Right lobe of liver (tissue), 6 donors: ENCODE results near the gene DHDDS. TPM values are rescaled to one million over a fixed set of nuclear protein-coding genes. Genes with fewer than 3 reads are reported as not detected.

Experiments
- ATAC-seq, 4 donors: fragments of 200-7000 bp; cut with Tn5 transposase; one replicate each; pipeline ENCODE4 v1.9.1; 2020; ENCODE audit warnings: mild to moderate bottlenecking in 4 of 4, moderate library complexity in 4 of 4
- DNase-seq, 3 donors: peaks; one replicate each; pipeline ENCODE4 v3.0.0-alpha.2; 2020
- H3K27ac ChIP-seq, 3 donors: fragments of 200-600 bp; one replicate each; pipeline ENCODE4 v1.8.0; 2022
- H3K27me3 ChIP-seq, 2 donors: fragments of 200-600 bp; one replicate each; pipeline ENCODE4 v1.8.0; 2022
- H3K36me3 ChIP-seq, 4 donors: fragments of 200-600 bp; sonication (generic) in 1 of 4; one replicate each; pipeline versions ENCODE4 v1.5.1 to v1.8.0; 2017 to 2022; ENCODE audit warnings: control low read depth in 1 of 4
- H3K4me1 ChIP-seq, 4 donors: fragments of 200-600 bp; sonication (generic) in 1 of 4; one replicate each; pipeline versions ENCODE4 v1.5.1 to v1.8.0; 2017 to 2022; ENCODE audit warnings: control low read depth in 1 of 4
- H3K4me3 ChIP-seq, 3 donors: fragments of 200-600 bp; one replicate each; pipeline ENCODE4 v1.8.0; 2022
- H3K9me3 ChIP-seq, 4 donors: fragments of 200-600 bp; sonication (generic) in 1 of 4; one replicate each; pipeline versions ENCODE4 v1.5.1 to v1.8.0; 2017 to 2022; ENCODE audit warnings: control low read depth in 1 of 4
- POLR2A ChIP-seq: fragments of 450-650 bp; IDR thresholded peaks from one replicate; pipeline ENCODE4 v1.6.1; 2017; ENCODE audit warnings: antibody characterized with exemption, mild to moderate bottlenecking
- WGBS: methylation state at CpG from one replicate; pipeline ENCODE4 v1.1.6; 2018; ENCODE audit warnings: low coverage, low lambda C conversion rate; ENCODE audit not compliant: insufficient coverage; ENCODE audit errors: missing lambda C conversion rate; 5-methylcytosine and 5-hydroxymethylcytosine counted together
- intact Hi-C, 2 donors: fragments of 100-400 bp; cut with DNase I; formaldehyde crosslinking; loops; one replicate each; pipeline versions ENCODE4 v1.11.2 to v1.14.1; 2022
- total RNA-seq, 6 experiments: library from RNA; depleted of rRNA in 2 of 6; stranded (reverse); fragments of >200 nt in 2 of 6; fragmentation: NEBNext Ultra II Directional in 3 of 6; extraction: Animal tissue kit (Norgen Biotek cat#: 25700) in 3 of 6; gene quantifications; one replicate each; pipeline versions ENCODE4 v1.1.0 to v1.2.4, GENCODE V29; 2016 to 2023
- TF ChIP-seq, protein P1 (sequence below), 4 donors: fragments of 200-600 bp in 3 of 4; fragments of 450-650 bp in 1 of 4; IDR thresholded peaks; one replicate each; pipeline versions ENCODE4 v1.5.1 to v1.8.0; 2016 to 2022; ENCODE audit warnings: antibody characterized with exemption in 4 of 4, mild to moderate bottlenecking in 2 of 4
- donor health status: DM: no; HTN: yes; CAD: no.
- donor health status: DM: no; HTN: no; CAD: no.
- donor health status: DM: no; HTN: no; CAD: no.
- donor health status: DM: no; HTN: yes; CAD: no.
- donor health status: DM: no; HTN: yes; CAD: no.

Gene DHDDS
- total RNA-seq, 6 experiments from 2014 or later = 20.0 to 48.6 (median 24.9) TPM

DNA sequence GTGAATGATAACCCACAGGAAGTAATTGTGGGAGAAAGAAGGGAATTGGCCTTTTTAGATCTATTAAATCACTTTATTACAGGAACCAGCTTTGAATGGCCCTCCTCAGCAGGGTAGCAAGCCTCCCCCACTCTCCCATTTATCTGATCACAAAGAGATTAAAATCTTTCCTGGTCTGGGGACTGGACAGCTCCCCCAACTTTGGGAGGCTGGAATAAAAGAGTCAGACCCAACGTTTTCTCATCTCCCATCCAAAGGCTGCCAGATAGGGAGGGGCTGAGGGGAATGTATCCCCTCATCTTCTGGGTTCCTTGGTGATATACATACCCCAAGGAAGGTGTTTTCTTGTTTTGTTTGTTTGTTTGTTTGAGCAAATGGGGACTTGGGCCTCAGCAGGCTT is 19.1 kb upstream of the DHDDS start:
- H3K36me3 ChIP-seq = no peaks in the 10 kb centered on the region

DNA sequence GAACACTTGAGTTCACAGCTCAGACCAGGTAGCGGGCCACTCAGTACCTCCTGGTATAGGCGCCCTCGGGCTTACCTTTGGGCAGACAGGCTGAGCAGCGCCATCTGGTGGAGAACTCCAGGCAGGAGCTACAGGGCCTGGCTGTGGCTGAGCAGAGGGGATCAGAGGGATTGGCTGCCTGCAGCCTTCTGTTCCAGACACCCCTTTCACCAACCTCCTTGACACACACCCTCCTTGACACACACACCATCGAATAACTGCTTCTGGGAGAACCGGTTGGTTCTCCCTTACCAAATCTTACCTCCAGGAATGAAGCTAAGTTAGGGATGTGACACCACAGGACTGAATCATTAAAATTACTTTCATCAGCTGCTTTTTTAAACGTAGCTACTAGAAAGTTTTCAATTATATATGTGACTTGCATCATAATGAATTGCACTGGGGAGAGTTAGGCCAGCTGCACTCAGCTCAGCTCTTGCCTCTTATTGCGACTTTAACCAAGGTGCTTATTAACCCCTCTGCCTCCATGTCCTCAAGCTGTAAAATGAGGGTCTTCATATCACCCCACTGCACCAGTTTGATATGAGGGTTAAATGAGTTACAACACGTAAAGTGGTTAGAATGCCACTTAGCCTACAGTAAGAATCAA is 14.9 kb upstream of the DHDDS start:
- peaks cover 0 to 7% of the 10 kb centered on the region in 2 donors for H3K27me3 ChIP-seq
- WGBS = 28% methylated on average over 6 of the region's 9 CpGs
- no peaks in the 10 kb centered on the region for H3K4me1 ChIP-seq
- DNase-seq = peak; percentile 81 to 83 (median 82)
- H3K36me3 ChIP-seq = no peaks in the 10 kb centered on the region
- no peak overlapping the region for H3K27ac ChIP-seq
- intact Hi-C loops = no loop called here
- TF ChIP-seq, protein P1, sequence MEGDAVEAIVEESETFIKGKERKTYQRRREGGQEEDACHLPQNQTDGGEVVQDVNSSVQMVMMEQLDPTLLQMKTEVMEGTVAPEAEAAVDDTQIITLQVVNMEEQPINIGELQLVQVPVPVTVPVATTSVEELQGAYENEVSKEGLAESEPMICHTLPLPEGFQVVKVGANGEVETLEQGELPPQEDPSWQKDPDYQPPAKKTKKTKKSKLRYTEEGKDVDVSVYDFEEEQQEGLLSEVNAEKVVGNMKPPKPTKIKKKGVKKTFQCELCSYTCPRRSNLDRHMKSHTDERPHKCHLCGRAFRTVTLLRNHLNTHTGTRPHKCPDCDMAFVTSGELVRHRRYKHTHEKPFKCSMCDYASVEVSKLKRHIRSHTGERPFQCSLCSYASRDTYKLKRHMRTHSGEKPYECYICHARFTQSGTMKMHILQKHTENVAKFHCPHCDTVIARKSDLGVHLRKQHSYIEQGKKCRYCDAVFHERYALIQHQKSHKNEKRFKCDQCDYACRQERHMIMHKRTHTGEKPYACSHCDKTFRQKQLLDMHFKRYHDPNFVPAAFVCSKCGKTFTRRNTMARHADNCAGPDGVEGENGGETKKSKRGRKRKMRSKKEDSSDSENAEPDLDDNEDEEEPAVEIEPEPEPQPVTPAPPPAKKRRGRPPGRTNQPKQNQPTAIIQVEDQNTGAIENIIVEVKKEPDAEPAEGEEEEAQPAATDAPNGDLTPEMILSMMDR (IDR thresholded peaks at IDR 0.05) = peak; percentile 60 to 92 (median 88)
- no peak for TF ChIP-seq POLR2A
- peak; percentile 96 to 97 (median 97) for ATAC-seq
- no peak overlapping the region for H3K4me3 ChIP-seq
- H3K9me3 ChIP-seq = no peaks in the 10 kb centered on the region

More for the DNA sequence above, 19.1 kb upstream of the DHDDS start:
- Histone ChIP-seq H3K4me1 (no peaks in the 10 kb centered on the region), H3K27ac (no peak overlapping the region), H3K9me3 (no peaks in the 10 kb centered on the region), H3K27me3 (peaks cover 0 to 22% of the 10 kb centered on the region in 2 donors), H3K4me3 (no peak overlapping the region)
- DNase-seq (no peak), ATAC-seq (no peak)
- TF ChIP-seq, protein P1 (IDR thresholded peaks at IDR 0.05) = no peak
- TF ChIP-seq POLR2A = no peak
- intact Hi-C loops = no loop called here
- WGBS = 0% methylated on average over 1 of the region's 1 CpG

DNA sequence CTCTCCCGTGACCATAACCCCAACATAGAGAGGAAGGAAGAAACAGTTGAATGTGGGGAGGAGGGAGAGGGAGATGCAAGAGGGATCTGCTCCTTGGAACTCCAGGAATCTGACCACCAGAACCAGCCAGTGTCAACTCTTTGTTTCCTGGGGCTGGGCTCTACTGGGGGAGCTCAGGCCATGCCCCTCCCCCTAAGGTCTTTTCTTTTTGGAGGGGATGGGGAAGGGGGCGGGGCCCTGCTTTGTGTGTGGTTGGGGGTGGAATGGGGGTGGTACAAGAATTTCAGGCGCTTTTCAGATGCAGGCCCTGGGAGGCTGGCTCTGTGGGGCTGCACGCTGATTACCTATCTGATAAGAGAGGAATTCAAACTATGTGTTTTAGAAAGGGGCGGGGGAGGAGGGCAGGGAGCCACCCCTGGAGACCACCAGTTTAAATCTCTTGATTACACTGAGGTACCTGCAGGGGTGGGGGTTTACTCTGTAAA is 13.2 kb upstream of the DHDDS start:
- no peaks in the 10 kb centered on the region for H3K9me3 ChIP-seq
- H3K27ac ChIP-seq = no peak overlapping the region
- H3K4me1 ChIP-seq = no peaks in the 10 kb centered on the region
- H3K27me3 ChIP-seq = no peaks in the 10 kb centered on the region
- no peak overlapping the region for H3K4me3 ChIP-seq
- intact Hi-C loops = no loop called here
- TF ChIP-seq, protein P1 (IDR thresholded peaks at IDR 0.05) = no peak
- TF ChIP-seq POLR2A = no peak
- 46% methylated on average over 3 of the region's 5 CpGs for WGBS
- H3K36me3 ChIP-seq = no peaks in the 10 kb centered on the region
- ATAC-seq (no peak), DNase-seq (no peak)

DNA sequence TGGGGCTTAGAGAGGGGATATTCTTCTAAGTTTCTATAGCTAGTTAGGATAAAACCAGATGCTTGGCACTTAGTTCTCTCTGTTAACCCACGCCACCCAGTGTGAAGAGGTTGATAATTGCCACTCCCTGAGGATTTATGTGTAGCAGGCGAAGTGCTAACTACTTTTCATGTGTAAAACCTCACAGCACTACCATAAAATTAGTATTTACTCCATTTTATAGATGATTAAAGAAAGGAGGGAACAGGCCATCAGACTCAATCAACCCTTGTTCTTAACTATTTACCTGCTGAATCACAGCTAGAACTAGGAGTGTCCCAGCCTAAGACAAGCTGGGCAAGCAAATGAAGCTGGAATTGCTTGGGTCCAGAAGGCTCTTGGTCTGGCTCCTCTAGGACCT is 12.6 kb upstream of the DHDDS start:
- Histone ChIP-seq H3K9me3 (no peaks in the 10 kb centered on the region), H3K4me1 (no peaks in the 10 kb centered on the region), H3K4me3 (no peak overlapping the region), H3K27me3 (no peaks in the 10 kb centered on the region), H3K27ac (no peak overlapping the region), H3K36me3 (no peaks in the 10 kb centered on the region)
- ATAC-seq = no peak
- no peak for DNase-seq
- intact Hi-C loops = no loop called here
- 79% methylated on average over 2 of the region's 2 CpGs for WGBS
- no peak for TF ChIP-seq POLR2A
- TF ChIP-seq, protein P1 (IDR thresholded peaks at IDR 0.05) = no peak
